ENCODE measurements around the gene MESP1. TPM values are rescaled to one million over a fixed set of nuclear protein-coding genes. Genes with fewer than 3 reads are reported as not detected.

The MESP1 gene
- total and polyA plus RNA-seq, 2 experiments from 2014 or later = 0.63 TPM; not detected in 1

GRCh38 chr15:89725064-89725463 is 26.0 kb downstream of the MESP1 start:
- no peak for DNase-seq
- H2AFZ ChIP-seq = no peak overlapping the region
- H4K20me1 ChIP-seq (ENCODE audit: insufficient read depth) = no peaks in the 10 kb centered on the region
- H3K4me1 ChIP-seq (ENCODE audit: insufficient read depth) = no peaks in the 10 kb centered on the region
- no peaks in the 10 kb centered on the region for H3K79me2 ChIP-seq (ENCODE audit: insufficient read depth)
- no peak overlapping the region for H3K4me3 ChIP-seq
- no peaks in the 10 kb centered on the region for H3K36me3 ChIP-seq (ENCODE audit: low read depth)
- no peaks in the 10 kb centered on the region for H3K9me3 ChIP-seq (ENCODE audit: low read depth)
- no peaks in the 10 kb centered on the region for H3K9me2 ChIP-seq (ENCODE audit: insufficient read depth)
- no peaks in the 10 kb centered on the region for H3F3A ChIP-seq (ENCODE audit: insufficient read depth)
- no peak overlapping the region for H3K9ac ChIP-seq
- in situ Hi-C loops (cut with MboI) = no loop called here
- H3K4me2 ChIP-seq (ENCODE audit: unreplicated experiment) = no peak overlapping the region
- TF ChIP-seq EZH2 (IDR thresholded peaks at IDR 0.05; ENCODE audit: insufficient read depth, poor library complexity, severe bottlenecking) (no peak), EZH2phosphoT487 (IDR thresholded peaks at IDR 0.05; ENCODE audit: insufficient read depth, low read depth) (no peak)
- 59 to 76% methylated on average over 1 of the region's 1 CpG for WGBS, 2 experiments (ENCODE audit: low coverage in 1 of 2, low lambda C conversion rate in 2 of 2, missing lambda C conversion rate in 2 of 2)
- peaks cover 10% of the 10 kb centered on the region; the same call in 1 of the 2 replicates for H3K27me3 ChIP-seq (replicated peaks; ENCODE audit: insufficient read depth)
- H3K27ac ChIP-seq = no peak overlapping the region

DNA sequence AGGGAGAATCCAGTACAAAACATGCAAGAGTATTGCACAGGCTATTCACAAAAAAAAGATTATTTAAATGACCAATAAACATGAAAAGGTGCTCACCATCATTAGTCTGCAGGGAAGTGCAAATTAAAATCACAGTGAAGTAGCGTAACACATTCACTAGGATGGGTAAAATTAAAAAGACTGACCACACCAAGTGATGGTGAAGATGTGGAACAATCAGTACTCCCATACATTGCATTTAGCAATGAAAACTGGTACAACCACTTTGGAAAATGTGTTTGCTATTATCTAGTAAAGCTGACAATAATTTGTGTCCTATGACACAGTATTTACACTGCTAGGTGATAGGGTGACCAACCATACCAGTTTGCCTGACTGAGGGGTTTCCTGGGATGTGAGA is 26.4 kb downstream of the MESP1 start:
- Histone ChIP-seq H3K4me1 (ENCODE audit: insufficient read depth) (no peaks in the 10 kb centered on the region), H3K27ac (no peak overlapping the region), H3K79me2 (ENCODE audit: insufficient read depth) (no peaks in the 10 kb centered on the region), H3F3A (ENCODE audit: insufficient read depth) (no peaks in the 10 kb centered on the region), H3K4me2 (ENCODE audit: unreplicated experiment) (no peak overlapping the region), H3K27me3 (replicated peaks; ENCODE audit: insufficient read depth) (peaks cover 10% of the 10 kb centered on the region; the same call in 1 of the 2 replicates), H4K20me1 (ENCODE audit: insufficient read depth) (no peaks in the 10 kb centered on the region), H3K36me3 (ENCODE audit: low read depth) (no peaks in the 10 kb centered on the region), H3K9ac (no peak overlapping the region), H3K4me3 (no peak overlapping the region), H3K9me2 (ENCODE audit: insufficient read depth) (no peaks in the 10 kb centered on the region), H3K9me3 (ENCODE audit: low read depth) (no peaks in the 10 kb centered on the region), H2AFZ (no peak overlapping the region)
- in situ Hi-C loops (cut with MboI) = no loop called here
- TF ChIP-seq EZH2 (IDR thresholded peaks at IDR 0.05; ENCODE audit: insufficient read depth, poor library complexity, severe bottlenecking) (no peak), EZH2phosphoT487 (IDR thresholded peaks at IDR 0.05; ENCODE audit: insufficient read depth, low read depth) (no peak)
- 73 to 88% methylated on average over 1 of the region's 1 CpG for WGBS, 2 experiments (ENCODE audit: low coverage in 1 of 2, low lambda C conversion rate in 2 of 2, missing lambda C conversion rate in 2 of 2)
- no peak for DNase-seq

GRCh38 chr15:89723031-89723430 is 28.0 kb downstream of the MESP1 start:
- Histone ChIP-seq H3K9ac (no peak overlapping the region), H3K27me3 (replicated peaks; ENCODE audit: insufficient read depth) (peaks cover 10% of the 10 kb centered on the region; the same call in 1 of the 2 replicates), H3K36me3 (ENCODE audit: low read depth) (no peaks in the 10 kb centered on the region), H3K27ac (no peak overlapping the region), H3K9me2 (ENCODE audit: insufficient read depth) (no peaks in the 10 kb centered on the region), H3F3A (ENCODE audit: insufficient read depth) (no peaks in the 10 kb centered on the region), H4K20me1 (ENCODE audit: insufficient read depth) (no peaks in the 10 kb centered on the region), H3K79me2 (ENCODE audit: insufficient read depth) (no peaks in the 10 kb centered on the region), H3K4me2 (ENCODE audit: unreplicated experiment) (no peak overlapping the region), H2AFZ (no peak overlapping the region), H3K4me1 (ENCODE audit: insufficient read depth) (no peaks in the 10 kb centered on the region), H3K4me3 (no peak overlapping the region), H3K9me3 (ENCODE audit: low read depth) (no peaks in the 10 kb centered on the region)
- DNase-seq = no peak
- TF ChIP-seq EZH2phosphoT487 (IDR thresholded peaks at IDR 0.05; ENCODE audit: insufficient read depth, low read depth) = no peak
- TF ChIP-seq EZH2 (IDR thresholded peaks at IDR 0.05; ENCODE audit: insufficient read depth, poor library complexity, severe bottlenecking) = no peak
- in situ Hi-C loops (cut with MboI) = no loop called here
- 68 to 75% methylated on average over 3 of the region's 3 CpGs for WGBS, 2 experiments (ENCODE audit: low coverage in 1 of 2, low lambda C conversion rate in 2 of 2, missing lambda C conversion rate in 2 of 2)

- Histone ChIP-seq H3K9me3 (ENCODE audit: low read depth) (no peaks in the 10 kb centered on the region), H3K9ac (no peak overlapping the region), H3K79me2 (ENCODE audit: insufficient read depth) (no peaks in the 10 kb centered on the region), H2AFZ (no peak overlapping the region), H4K20me1 (ENCODE audit: insufficient read depth) (no peaks in the 10 kb centered on the region), H3K36me3 (ENCODE audit: low read depth) (no peaks in the 10 kb centered on the region), H3K4me2 (ENCODE audit: unreplicated experiment) (no peak overlapping the region), H3K27ac (no peak overlapping the region), H3K4me1 (ENCODE audit: insufficient read depth) (no peaks in the 10 kb centered on the region), H3K4me3 (no peak overlapping the region), H3F3A (ENCODE audit: insufficient read depth) (no peaks in the 10 kb centered on the region), H3K9me2 (ENCODE audit: insufficient read depth) (no peaks in the 10 kb centered on the region), H3K27me3 (replicated peaks; ENCODE audit: insufficient read depth) (no peaks in the 10 kb centered on the region)
- in situ Hi-C loops (cut with MboI) = no loop called here
- peak; percentile 5 for DNase-seq
- TF ChIP-seq EZH2 (IDR thresholded peaks at IDR 0.05; ENCODE audit: insufficient read depth, poor library complexity, severe bottlenecking) = no peak
- TF ChIP-seq EZH2phosphoT487 (IDR thresholded peaks at IDR 0.05; ENCODE audit: insufficient read depth, low read depth) = no peak
- WGBS, 2 experiments (ENCODE audit: low coverage in 1 of 2, low lambda C conversion rate in 2 of 2, missing lambda C conversion rate in 2 of 2) = 67 to 73% methylated on average over 2 of the region's 2 CpGs
Measured at GRCh38 chr15:89714775-89715174, 36.3 kb downstream of the MESP1 start.

DNA sequence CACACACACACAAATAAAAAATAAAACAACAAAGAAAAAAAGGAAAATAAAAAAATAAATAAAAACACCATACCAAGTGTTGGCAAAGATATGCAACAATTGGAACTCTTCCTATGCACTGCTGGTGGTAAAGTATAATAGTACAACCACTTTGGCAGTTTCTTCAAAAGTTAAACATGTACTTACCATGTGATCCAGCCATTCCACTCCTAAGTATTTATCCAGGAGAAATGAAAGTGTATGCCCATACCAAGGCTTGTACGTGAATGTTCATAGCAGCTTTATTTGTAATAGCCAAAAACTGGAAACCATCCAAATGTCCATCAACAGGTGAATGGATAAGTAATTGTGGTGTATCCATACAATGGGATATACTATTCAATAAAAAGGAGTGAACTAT is 43.5 kb downstream of the MESP1 start:
- TF ChIP-seq EZH2 (IDR thresholded peaks at IDR 0.05; ENCODE audit: insufficient read depth, poor library complexity, severe bottlenecking) (no peak), EZH2phosphoT487 (IDR thresholded peaks at IDR 0.05; ENCODE audit: insufficient read depth, low read depth) (no peak)
- no peaks in the 10 kb centered on the region for H3F3A ChIP-seq (ENCODE audit: insufficient read depth)
- no peak overlapping the region for H3K9ac ChIP-seq
- H3K27ac ChIP-seq = no peak overlapping the region
- no peaks in the 10 kb centered on the region for H3K36me3 ChIP-seq (ENCODE audit: low read depth)
- 73 to 96% methylated on average over 1 of the region's 1 CpG for WGBS, 2 experiments (ENCODE audit: low coverage in 1 of 2, low lambda C conversion rate in 2 of 2, missing lambda C conversion rate in 2 of 2)
- no peaks in the 10 kb centered on the region for H3K27me3 ChIP-seq (replicated peaks; ENCODE audit: insufficient read depth)
- H2AFZ ChIP-seq = no peak overlapping the region
- no peaks in the 10 kb centered on the region for H3K9me3 ChIP-seq (ENCODE audit: low read depth)
- no peak for DNase-seq
- in situ Hi-C loops (cut with MboI) = no loop called here
- H3K9me2 ChIP-seq (ENCODE audit: insufficient read depth) = no peaks in the 10 kb centered on the region
- no peak overlapping the region for H3K4me2 ChIP-seq (ENCODE audit: unreplicated experiment)
- no peaks in the 10 kb centered on the region for H3K4me1 ChIP-seq (ENCODE audit: insufficient read depth)
- no peaks in the 10 kb centered on the region for H4K20me1 ChIP-seq (ENCODE audit: insufficient read depth)
- no peaks in the 10 kb centered on the region for H3K79me2 ChIP-seq (ENCODE audit: insufficient read depth)
- no peak overlapping the region for H3K4me3 ChIP-seq
